SK-N-SH treated with all-trans-retinoic acid at 6 μM for 48 hours (cell line): ENCODE data around the gene CRLF2.

Experiments
- ATAC-seq: fragments of 200-7000 bp; cut with Tn5 transposase; 3 replicates; pipeline ENCODE4 v1.9.1; 2020; ENCODE audit warnings: mild to moderate bottlenecking, moderate library complexity
- ARNTL ChIP-seq: fragments of 450-650 bp; formaldehyde crosslinking; IDR thresholded peaks from 2 replicates; pipeline ENCODE4 v1.5.0; 2020; ENCODE audit warnings: low read depth, mild to moderate bottlenecking, moderate library complexity, borderline replicate concordance
- BACH2 ChIP-seq: fragments of 250-450 bp; sonication (Bioruptor Pico); IDR thresholded peaks from 2 replicates; pipeline ENCODE4 v1.9.0; 2021; ENCODE audit warnings: mild to moderate bottlenecking, borderline replicate concordance
- CSDC2 ChIP-seq: fragments of 250-450 bp; sonication (Bioruptor Pico); IDR thresholded peaks from 2 replicates; pipeline ENCODE4 v1.5.0; 2020; ENCODE audit warnings: mild to moderate bottlenecking, moderate library complexity
- ESRRG ChIP-seq: fragments of 250-450 bp; sonication (Bioruptor Pico); IDR thresholded peaks from 2 replicates; pipeline ENCODE4 v1.6.1; 2021; ENCODE audit warnings: mild to moderate bottlenecking
- GLIS3 ChIP-seq: fragments of 250-450 bp; sonication (Bioruptor Pico); IDR thresholded peaks from 2 replicates; pipeline ENCODE4 v1.5.0; 2020; ENCODE audit warnings: mild to moderate bottlenecking, moderate library complexity
- ISL1 ChIP-seq: fragments of 250-450 bp; sonication (Bioruptor Pico); IDR thresholded peaks from 2 replicates; pipeline ENCODE4 v2.1.2; 2022; ENCODE audit warnings: mild to moderate bottlenecking, moderate library complexity
- OSR1 ChIP-seq: fragments of 250-450 bp; sonication (Bioruptor Pico); IDR thresholded peaks from 2 replicates; pipeline ENCODE4 v1.8.0; 2022; ENCODE audit warnings: moderate library complexity, mild to moderate bottlenecking, inconsistent platforms
- PPARA ChIP-seq: fragments of 250-450 bp; sonication (Bioruptor Pico); IDR thresholded peaks from 2 replicates; pipeline ENCODE4 v1.5.0; 2020; ENCODE audit warnings: mild to moderate bottlenecking, borderline replicate concordance
- SNAI2 ChIP-seq: fragments of 250-450 bp; sonication (Bioruptor Pico); IDR thresholded peaks from 2 replicates; pipeline ENCODE4 v1.5.0; 2020; ENCODE audit warnings: mild to moderate bottlenecking, moderate library complexity
- TCF4 ChIP-seq: fragments of 250-450 bp; sonication (Bioruptor Pico); IDR thresholded peaks from 2 replicates; pipeline ENCODE4 v1.8.0; 2021; ENCODE audit warnings: mild to moderate bottlenecking, moderate library complexity, borderline replicate concordance
- TOX ChIP-seq: fragments of 250-450 bp; sonication (Bioruptor Pico); IDR thresholded peaks from 2 replicates; pipeline ENCODE4 v1.8.0; 2021; ENCODE audit warnings: mild to moderate bottlenecking, moderate library complexity, borderline replicate concordance
- ZC3H10 ChIP-seq: fragments of 250-450 bp; sonication (Bioruptor Pico); IDR thresholded peaks from 2 replicates; pipeline ENCODE4 v1.5.1; 2021; ENCODE audit warnings: mild to moderate bottlenecking, moderate library complexity
- ZFP3 ChIP-seq: fragments of 250-450 bp; sonication (Bioruptor Pico); IDR thresholded peaks from 2 replicates; pipeline ENCODE4 v1.5.0; 2020; ENCODE audit warnings: mild to moderate bottlenecking, moderate library complexity
- ZFP30 ChIP-seq: fragments of 450-650 bp; formaldehyde crosslinking; IDR thresholded peaks from 2 replicates; pipeline ENCODE4 v1.5.0; 2022; ENCODE audit warnings: mild to moderate bottlenecking, moderate library complexity
- ZNF565 ChIP-seq: fragments of 450-650 bp; formaldehyde crosslinking; conservative IDR thresholded peaks from 2 replicates; pipeline ENCODE4 v1.5.0; 2020; ENCODE audit warnings: low read depth, mild to moderate bottlenecking, moderate library complexity
- ZNF70 ChIP-seq: fragments of 450-650 bp; formaldehyde crosslinking; IDR thresholded peaks from 2 replicates; pipeline ENCODE4 v1.5.0; 2020; ENCODE audit warnings: mild to moderate bottlenecking, moderate library complexity
- ZNF8 ChIP-seq: fragments of 450-650 bp; formaldehyde crosslinking; IDR thresholded peaks from 2 replicates; pipeline ENCODE4 v1.5.0; 2020; ENCODE audit warnings: mild to moderate bottlenecking, moderate library complexity
- TF ChIP-seq, protein P1 (sequence below): fragments of 250-450 bp; sonication (Bioruptor Pico); IDR thresholded peaks from 2 replicates; pipeline ENCODE4 v1.8.0; 2021; ENCODE audit warnings: low read depth, mild to moderate bottlenecking, moderate library complexity, borderline replicate concordance
- TF ChIP-seq, protein P2 (sequence below): fragments of 250-450 bp; sonication (Bioruptor Pico); IDR thresholded peaks from 2 replicates; pipeline ENCODE4 v1.8.0; 2020; ENCODE audit warnings: mild to moderate bottlenecking, moderate library complexity, borderline replicate concordance
- TF ChIP-seq, protein P3 (sequence below): fragments of 250-450 bp; sonication (Bioruptor Pico); IDR thresholded peaks from 2 replicates; pipeline ENCODE4 v1.5.0; 2020; ENCODE audit warnings: mild to moderate bottlenecking, moderate library complexity
- TF ChIP-seq, protein P4 (sequence below): fragments of 250-450 bp; sonication (Bioruptor Pico); IDR thresholded peaks from 2 replicates; pipeline ENCODE4 v1.5.1; 2020; ENCODE audit warnings: low read depth, mild to moderate bottlenecking, moderate library complexity
- TF ChIP-seq, protein P5 (sequence below): fragments of 250-450 bp; sonication (Bioruptor Pico); IDR thresholded peaks from 2 replicates; pipeline ENCODE4 v1.5.1; 2021; ENCODE audit warnings: mild to moderate bottlenecking, moderate library complexity

The CRLF2 gene

DNA sequence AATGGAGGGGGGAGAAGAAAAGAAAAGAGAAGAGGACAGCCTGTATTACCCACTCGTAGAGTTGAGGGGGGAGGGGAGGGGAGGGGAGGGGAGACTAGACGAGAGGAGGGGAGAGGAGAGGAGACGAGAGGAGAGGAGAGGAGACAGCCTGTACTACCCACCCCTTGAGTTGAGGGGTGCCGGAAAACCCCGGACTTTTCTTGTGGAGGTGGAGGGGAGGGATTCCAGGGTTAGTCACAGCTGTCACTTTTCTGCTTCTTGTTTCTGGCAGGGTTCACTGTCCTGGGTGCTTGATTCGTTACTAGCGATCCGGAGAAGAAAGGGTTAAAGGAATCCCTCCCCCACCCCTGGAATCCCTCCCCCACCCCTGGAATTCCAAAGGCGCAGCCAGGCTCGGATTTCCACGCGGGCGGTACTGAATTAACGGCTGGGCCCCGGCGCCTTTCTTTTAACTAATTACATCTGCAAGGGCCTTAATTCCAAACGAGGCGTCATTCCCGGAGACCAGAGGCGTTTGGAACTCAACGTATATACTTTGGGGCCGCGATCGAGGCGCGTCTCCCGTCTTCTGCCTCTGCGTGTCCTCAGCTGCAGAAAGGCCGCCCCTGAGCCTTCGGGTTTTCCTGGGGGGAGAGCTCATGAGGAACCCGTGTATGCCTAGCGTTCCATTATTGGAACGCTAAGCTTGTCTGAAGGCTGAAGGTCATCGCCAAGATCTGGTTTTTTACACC is 36.0 kb upstream of the CRLF2 start:
- no peak for ATAC-seq
- TF ChIP-seq CSDC2 (no peak), PPARA (CRISPR knock-in tag) (no peak), TCF4 (CRISPR knock-in tag) (no peak), ARNTL (CRISPR knock-in tag) (no peak), BACH2 (no peak), TOX (CRISPR knock-in tag) (no peak), ZFP3 (CRISPR knock-in tag) (no peak), OSR1 (CRISPR knock-in tag) (no peak), SNAI2 (CRISPR knock-in tag) (no peak), ZC3H10 (CRISPR knock-in tag) (no peak), ESRRG (CRISPR knock-in tag) (no peak)
- TF ChIP-seq, protein P1, sequence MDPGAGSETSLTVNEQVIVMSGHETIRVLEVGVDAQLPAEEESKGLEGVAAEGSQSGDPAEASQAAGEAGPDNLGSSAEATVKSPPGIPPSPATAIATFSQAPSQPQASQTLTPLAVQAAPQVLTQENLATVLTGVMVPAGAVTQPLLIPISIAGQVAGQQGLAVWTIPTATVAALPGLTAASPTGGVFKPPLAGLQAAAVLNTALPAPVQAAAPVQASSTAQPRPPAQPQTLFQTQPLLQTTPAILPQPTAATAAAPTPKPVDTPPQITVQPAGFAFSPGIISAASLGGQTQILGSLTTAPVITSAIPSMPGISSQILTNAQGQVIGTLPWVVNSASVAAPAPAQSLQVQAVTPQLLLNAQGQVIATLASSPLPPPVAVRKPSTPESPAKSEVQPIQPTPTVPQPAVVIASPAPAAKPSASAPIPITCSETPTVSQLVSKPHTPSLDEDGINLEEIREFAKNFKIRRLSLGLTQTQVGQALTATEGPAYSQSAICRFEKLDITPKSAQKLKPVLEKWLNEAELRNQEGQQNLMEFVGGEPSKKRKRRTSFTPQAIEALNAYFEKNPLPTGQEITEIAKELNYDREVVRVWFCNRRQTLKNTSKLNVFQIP (CRISPR knock-in tag): no peak
- TF ChIP-seq, all 23 proteins: peak for 0

DNA sequence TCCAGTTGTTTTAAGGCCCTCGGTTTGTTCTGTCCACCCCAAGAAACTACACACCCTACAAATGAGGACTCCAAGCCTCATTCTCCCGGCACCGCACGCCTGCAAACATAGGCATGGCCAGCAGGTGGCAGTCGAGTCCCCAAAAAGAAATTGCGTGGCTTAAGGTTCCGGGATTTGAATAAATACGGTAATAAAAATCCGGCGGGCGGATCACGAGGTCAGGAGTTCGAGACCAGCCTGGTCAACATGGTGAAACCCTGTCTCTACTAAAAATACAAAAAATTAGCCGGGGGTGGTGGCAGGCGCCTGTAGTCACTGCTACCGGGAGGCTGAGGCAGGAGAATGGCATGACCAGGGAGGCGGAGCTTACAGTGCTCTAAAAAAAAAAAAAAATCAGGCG is 34.4 kb upstream of the CRLF2 start:
- TF ChIP-seq ISL1: no peak
- TF ChIP-seq CSDC2: no peak
- TF ChIP-seq ZNF70 (CRISPR knock-in tag): no peak
- TF ChIP-seq ZFP30: no peak
- TF ChIP-seq ZNF8 (CRISPR knock-in tag): no peak
- TF ChIP-seq, protein P2, sequence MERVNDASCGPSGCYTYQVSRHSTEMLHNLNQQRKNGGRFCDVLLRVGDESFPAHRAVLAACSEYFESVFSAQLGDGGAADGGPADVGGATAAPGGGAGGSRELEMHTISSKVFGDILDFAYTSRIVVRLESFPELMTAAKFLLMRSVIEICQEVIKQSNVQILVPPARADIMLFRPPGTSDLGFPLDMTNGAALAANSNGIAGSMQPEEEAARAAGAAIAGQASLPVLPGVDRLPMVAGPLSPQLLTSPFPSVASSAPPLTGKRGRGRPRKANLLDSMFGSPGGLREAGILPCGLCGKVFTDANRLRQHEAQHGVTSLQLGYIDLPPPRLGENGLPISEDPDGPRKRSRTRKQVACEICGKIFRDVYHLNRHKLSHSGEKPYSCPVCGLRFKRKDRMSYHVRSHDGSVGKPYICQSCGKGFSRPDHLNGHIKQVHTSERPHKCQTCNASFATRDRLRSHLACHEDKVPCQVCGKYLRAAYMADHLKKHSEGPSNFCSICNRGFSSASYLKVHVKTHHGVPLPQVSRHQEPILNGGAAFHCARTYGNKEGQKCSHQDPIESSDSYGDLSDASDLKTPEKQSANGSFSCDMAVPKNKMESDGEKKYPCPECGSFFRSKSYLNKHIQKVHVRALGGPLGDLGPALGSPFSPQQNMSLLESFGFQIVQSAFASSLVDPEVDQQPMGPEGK (CRISPR knock-in tag): no peak
- no peak for TF ChIP-seq PPARA (CRISPR knock-in tag)
- TF ChIP-seq, protein P3, sequence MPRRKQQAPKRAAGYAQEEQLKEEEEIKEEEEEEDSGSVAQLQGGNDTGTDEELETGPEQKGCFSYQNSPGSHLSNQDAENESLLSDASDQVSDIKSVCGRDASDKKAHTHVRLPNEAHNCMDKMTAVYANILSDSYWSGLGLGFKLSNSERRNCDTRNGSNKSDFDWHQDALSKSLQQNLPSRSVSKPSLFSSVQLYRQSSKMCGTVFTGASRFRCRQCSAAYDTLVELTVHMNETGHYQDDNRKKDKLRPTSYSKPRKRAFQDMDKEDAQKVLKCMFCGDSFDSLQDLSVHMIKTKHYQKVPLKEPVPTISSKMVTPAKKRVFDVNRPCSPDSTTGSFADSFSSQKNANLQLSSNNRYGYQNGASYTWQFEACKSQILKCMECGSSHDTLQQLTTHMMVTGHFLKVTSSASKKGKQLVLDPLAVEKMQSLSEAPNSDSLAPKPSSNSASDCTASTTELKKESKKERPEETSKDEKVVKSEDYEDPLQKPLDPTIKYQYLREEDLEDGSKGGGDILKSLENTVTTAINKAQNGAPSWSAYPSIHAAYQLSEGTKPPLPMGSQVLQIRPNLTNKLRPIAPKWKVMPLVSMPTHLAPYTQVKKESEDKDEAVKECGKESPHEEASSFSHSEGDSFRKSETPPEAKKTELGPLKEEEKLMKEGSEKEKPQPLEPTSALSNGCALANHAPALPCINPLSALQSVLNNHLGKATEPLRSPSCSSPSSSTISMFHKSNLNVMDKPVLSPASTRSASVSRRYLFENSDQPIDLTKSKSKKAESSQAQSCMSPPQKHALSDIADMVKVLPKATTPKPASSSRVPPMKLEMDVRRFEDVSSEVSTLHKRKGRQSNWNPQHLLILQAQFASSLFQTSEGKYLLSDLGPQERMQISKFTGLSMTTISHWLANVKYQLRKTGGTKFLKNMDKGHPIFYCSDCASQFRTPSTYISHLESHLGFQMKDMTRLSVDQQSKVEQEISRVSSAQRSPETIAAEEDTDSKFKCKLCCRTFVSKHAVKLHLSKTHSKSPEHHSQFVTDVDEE (CRISPR knock-in tag): no peak
- TF ChIP-seq ZFP3 (CRISPR knock-in tag): no peak
- TF ChIP-seq TCF4 (CRISPR knock-in tag): no peak
- TF ChIP-seq OSR1 (CRISPR knock-in tag): no peak
- no peak for TF ChIP-seq ZNF565 (CRISPR knock-in tag)
- no peak for TF ChIP-seq ARNTL (CRISPR knock-in tag)
- TF ChIP-seq, protein P4, sequence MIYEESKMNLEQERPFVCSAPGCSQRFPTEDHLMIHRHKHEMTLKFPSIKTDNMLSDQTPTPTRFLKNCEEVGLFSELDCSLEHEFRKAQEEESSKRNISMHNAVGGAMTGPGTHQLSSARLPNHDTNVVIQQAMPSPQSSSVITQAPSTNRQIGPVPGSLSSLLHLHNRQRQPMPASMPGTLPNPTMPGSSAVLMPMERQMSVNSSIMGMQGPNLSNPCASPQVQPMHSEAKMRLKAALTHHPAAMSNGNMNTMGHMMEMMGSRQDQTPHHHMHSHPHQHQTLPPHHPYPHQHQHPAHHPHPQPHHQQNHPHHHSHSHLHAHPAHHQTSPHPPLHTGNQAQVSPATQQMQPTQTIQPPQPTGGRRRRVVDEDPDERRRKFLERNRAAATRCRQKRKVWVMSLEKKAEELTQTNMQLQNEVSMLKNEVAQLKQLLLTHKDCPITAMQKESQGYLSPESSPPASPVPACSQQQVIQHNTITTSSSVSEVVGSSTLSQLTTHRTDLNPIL (CRISPR knock-in tag): no peak
- TF ChIP-seq, protein P5, sequence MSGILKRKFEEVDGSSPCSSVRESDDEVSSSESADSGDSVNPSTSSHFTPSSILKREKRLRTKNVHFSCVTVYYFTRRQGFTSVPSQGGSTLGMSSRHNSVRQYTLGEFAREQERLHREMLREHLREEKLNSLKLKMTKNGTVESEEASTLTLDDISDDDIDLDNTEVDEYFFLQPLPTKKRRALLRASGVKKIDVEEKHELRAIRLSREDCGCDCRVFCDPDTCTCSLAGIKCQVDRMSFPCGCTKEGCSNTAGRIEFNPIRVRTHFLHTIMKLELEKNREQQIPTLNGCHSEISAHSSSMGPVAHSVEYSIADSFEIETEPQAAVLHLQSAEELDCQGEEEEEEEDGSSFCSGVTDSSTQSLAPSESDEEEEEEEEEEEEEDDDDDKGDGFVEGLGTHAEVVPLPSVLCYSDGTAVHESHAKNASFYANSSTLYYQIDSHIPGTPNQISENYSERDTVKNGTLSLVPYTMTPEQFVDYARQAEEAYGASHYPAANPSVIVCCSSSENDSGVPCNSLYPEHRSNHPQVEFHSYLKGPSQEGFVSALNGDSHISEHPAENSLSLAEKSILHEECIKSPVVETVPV (CRISPR knock-in tag): no peak
- no peak for TF ChIP-seq SNAI2 (CRISPR knock-in tag)
- no peak for TF ChIP-seq GLIS3 (CRISPR knock-in tag)
- TF ChIP-seq, protein P1 (CRISPR knock-in tag): no peak
- TF ChIP-seq TOX (CRISPR knock-in tag): no peak
- TF ChIP-seq BACH2: no peak
- ATAC-seq: peak; percentile 72
